Nephron progenitor cell (in vitro differentiated cells): ENCODE data around the gene TRABD2B.

Source experiments
- DNase-seq: peaks from one replicate; pipeline ENCODE4 v3.0.0; 2021
- H3K27ac Mint-ChIP-seq: 2 replicates; pipeline ENCODE4 v1.8.0; 2021; ENCODE audit warnings: mild to moderate bottlenecking, moderate library complexity, mixed read lengths
- H3K27me3 Mint-ChIP-seq: 2 replicates; pipeline ENCODE4 v1.8.0; 2021; ENCODE audit warnings: mild to moderate bottlenecking, low read depth, mixed read lengths; ENCODE audit not compliant: poor library complexity
- H3K36me3 Mint-ChIP-seq: 2 replicates; pipeline ENCODE4 v1.8.0; 2021; ENCODE audit warnings: low read depth, mixed read lengths
- H3K4me1 Mint-ChIP-seq: 2 replicates; pipeline ENCODE4 v1.8.0; 2021; ENCODE audit warnings: mixed read lengths
- H3K4me3 Mint-ChIP-seq: 2 replicates; pipeline ENCODE4 v1.8.0; 2021; ENCODE audit warnings: mild to moderate bottlenecking, moderate library complexity, mixed read lengths
- H3K9me3 Mint-ChIP-seq: 2 replicates; pipeline ENCODE4 v1.8.0; 2021; ENCODE audit warnings: mild to moderate bottlenecking, moderate library complexity, mixed read lengths
- TF ChIP-seq, protein P1 (sequence below): fragments of 200-600 bp; sonication (generic); IDR thresholded peaks from 2 replicates; pipeline ENCODE4 v1.5.0; 2021; ENCODE audit warnings: antibody characterized with exemption

Gene TRABD2B

DNA sequence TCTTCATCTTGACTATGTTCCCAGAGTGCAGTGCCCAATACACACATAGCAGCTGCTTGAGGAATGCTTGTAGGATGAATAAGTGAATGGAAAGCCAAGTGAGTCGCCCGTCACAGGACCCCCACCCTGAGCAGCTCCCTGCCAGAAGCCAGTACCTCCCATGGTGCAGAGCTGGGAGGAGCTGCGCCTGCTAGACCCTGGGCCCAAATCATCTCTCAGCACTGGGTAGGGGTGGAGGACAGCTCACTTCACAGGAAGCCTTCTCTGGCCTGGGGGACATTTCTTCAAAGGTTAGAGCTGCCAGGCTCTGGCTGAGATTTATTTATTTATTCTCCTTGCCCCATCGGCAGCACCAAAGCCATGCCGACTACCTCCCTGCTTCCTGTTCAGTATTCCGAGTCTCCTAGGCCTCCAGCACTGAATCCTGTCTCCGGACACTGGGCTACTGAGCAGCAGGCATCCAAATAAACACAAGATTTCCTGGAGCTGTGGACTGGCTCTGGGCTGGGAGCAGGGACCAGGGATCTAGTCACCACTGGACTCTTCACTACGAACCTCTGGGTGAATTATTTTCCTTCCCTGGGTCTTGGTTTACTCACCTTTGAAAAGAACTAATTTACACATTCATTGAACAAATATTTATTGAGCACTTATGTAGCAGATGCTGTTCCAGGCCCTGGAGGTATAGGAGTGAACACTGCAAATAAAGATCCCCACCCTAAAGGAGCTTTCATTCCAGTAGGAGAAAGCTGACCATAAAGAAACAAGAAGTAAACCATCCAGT lies 187.7 kb downstream of the TRABD2B start:
- H3K27ac Mint-ChIP-seq = peak overlapping the region; percentile 2

DNA sequence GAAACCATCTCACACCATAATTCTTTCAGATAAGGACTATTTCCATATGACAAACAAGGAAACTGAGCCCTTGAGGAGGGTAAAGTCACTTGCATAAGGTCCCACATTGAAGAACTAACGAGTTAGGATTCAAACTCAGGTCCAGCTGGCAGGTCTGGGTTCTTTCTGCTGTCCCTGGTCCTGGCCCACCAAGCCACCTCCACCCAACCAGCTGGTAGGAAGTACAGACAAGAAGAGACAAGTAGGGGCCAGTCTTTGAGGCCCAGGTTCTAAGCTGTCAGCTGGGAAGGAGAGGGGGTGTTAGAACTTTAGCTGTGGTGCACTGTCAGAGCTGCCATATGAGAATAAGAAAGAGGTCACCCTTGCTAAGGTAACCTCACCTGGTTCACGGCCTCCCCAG lies 188.6 kb downstream of the TRABD2B start:
- no peak for DNase-seq
- Mint-ChIP-seq H3K27me3 (peaks cover 6% of the 10 kb centered on the region), H3K27ac (no peak overlapping the region), H3K4me1 (peaks cover 62% of the 10 kb centered on the region), H3K9me3 (no peaks in the 10 kb centered on the region), H3K4me3 (no peak overlapping the region), H3K36me3 (no peaks in the 10 kb centered on the region)
- TF ChIP-seq, protein P1, sequence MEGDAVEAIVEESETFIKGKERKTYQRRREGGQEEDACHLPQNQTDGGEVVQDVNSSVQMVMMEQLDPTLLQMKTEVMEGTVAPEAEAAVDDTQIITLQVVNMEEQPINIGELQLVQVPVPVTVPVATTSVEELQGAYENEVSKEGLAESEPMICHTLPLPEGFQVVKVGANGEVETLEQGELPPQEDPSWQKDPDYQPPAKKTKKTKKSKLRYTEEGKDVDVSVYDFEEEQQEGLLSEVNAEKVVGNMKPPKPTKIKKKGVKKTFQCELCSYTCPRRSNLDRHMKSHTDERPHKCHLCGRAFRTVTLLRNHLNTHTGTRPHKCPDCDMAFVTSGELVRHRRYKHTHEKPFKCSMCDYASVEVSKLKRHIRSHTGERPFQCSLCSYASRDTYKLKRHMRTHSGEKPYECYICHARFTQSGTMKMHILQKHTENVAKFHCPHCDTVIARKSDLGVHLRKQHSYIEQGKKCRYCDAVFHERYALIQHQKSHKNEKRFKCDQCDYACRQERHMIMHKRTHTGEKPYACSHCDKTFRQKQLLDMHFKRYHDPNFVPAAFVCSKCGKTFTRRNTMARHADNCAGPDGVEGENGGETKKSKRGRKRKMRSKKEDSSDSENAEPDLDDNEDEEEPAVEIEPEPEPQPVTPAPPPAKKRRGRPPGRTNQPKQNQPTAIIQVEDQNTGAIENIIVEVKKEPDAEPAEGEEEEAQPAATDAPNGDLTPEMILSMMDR = no peak

More for the DNA sequence above, 187.7 kb downstream of the TRABD2B start:
- DNase-seq = no peak
- Mint-ChIP-seq H3K27me3 (peaks cover 9% of the 10 kb centered on the region), H3K4me3 (no peak overlapping the region), H3K4me1 (peaks cover 62% of the 10 kb centered on the region), H3K9me3 (no peaks in the 10 kb centered on the region), H3K36me3 (no peaks in the 10 kb centered on the region)
- TF ChIP-seq, protein P1 = no peak

DNA sequence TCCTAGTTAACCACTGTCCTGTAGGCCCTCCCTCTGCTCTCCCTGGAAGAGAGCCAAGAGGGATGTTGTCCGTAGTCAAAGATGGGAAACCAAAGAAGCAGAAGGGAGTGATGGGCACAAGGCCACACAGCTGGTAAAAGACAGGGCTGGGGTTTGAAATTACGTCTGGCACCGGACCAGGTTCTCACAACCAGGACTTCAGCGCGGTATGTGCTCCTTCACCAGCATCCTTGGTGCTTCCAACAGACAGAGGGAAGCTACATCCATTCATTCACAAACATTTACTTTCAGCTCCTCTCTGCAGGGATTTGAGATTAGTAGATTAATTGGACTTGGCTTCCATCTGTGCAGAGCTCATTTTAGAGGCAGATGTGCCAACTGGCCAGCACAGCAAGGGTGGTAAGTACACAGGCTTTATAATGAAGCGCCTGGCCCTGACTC lies 191.2 kb downstream of the TRABD2B start:
- Mint-ChIP-seq H3K9me3 (no peaks in the 10 kb centered on the region), H3K27ac (no peak overlapping the region), H3K4me1 (peaks cover 54% of the 10 kb centered on the region), H3K4me3 (no peak overlapping the region), H3K27me3 (peaks cover 8% of the 10 kb centered on the region), H3K36me3 (no peaks in the 10 kb centered on the region)
- no peak for DNase-seq
- TF ChIP-seq, protein P1 = no peak

DNA sequence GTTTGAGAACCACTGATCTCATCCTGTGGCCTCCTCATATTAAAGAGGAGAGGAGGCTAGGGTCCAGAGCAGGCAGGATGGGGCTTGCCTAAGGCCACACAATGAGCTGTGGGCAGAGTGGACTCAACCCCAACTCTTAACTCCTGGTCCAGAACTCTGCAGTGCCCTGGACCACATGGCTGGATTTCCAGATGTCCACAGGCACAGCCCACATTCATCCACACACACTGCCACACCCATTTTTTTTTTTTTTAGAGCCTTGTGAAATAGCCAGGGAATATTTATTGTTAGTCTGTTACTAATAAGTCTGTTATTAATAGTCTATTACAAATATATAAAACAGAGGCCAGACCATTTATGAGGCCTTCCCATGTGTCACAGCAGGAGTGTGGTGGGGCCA lies 192.2 kb downstream of the TRABD2B start:
- Mint-ChIP-seq H3K4me3 (no peak overlapping the region), H3K36me3 (peaks cover 7% of the 10 kb centered on the region)

DNA sequence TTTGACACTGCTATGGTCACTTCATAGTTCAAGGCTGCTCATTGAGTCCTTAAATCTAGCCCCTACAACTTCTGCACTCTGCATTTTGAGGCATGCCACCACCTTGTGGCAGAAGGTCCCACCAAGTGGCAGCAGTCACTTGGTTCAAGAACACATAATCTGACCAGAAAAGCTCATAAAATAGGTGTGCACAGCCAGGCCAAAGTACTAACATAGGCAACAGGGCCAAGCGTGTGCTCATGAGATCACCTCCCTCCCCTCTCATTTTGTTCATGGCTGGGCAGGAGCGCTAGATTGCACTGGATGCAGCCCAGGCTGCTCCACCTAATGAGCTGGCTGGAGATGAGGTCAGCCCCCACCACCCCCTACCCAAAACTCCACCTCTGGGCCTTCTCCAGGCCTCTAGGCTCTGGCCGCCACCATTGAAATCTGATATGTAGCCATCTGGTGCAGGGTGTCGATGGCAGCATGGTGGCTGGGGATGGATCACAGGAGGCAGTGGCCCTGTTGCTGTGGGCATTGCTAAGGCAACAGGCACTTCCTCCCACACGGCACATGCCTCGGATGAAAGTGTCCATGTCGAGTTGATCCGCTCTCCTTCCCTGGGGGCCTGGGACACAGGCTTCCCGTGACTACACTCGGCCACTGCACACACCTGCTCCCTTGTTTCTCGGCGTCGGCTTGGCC lies 193.2 kb downstream of the TRABD2B start:
- H3K4me3 Mint-ChIP-seq = no peak overlapping the region
- peaks cover 16% of the 10 kb centered on the region for H3K36me3 Mint-ChIP-seq
- peaks cover 8% of the 10 kb centered on the region for H3K27me3 Mint-ChIP-seq
- TF ChIP-seq, protein P1 = no peak
- no peaks in the 10 kb centered on the region for H3K9me3 Mint-ChIP-seq
- peak; percentile 44 for DNase-seq
- peak overlapping the region; percentile 69 for H3K27ac Mint-ChIP-seq
- H3K4me1 Mint-ChIP-seq = peaks cover 34% of the 10 kb centered on the region

More for the DNA sequence above, 192.2 kb downstream of the TRABD2B start:
- Mint-ChIP-seq H3K9me3 (no peaks in the 10 kb centered on the region), H3K27ac (no peak overlapping the region), H3K4me1 (peaks cover 44% of the 10 kb centered on the region), H3K27me3 (peaks cover 8% of the 10 kb centered on the region)
- no peak for DNase-seq
- TF ChIP-seq, protein P1 = no peak
